ENCODE measurements around the gene PLEKHB2.
"Not testable (repeated sequence)": the region's sequence is repeated elsewhere in the genome, so short reads cannot be mapped to it uniquely, and the experiment has no call there.

The PLEKHB2 gene, protein sequence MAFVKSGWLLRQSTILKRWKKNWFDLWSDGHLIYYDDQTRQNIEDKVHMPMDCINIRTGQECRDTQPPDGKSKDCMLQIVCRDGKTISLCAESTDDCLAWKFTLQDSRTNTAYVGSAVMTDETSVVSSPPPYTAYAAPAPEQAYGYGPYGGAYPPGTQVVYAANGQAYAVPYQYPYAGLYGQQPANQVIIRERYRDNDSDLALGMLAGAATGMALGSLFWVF

DNA sequence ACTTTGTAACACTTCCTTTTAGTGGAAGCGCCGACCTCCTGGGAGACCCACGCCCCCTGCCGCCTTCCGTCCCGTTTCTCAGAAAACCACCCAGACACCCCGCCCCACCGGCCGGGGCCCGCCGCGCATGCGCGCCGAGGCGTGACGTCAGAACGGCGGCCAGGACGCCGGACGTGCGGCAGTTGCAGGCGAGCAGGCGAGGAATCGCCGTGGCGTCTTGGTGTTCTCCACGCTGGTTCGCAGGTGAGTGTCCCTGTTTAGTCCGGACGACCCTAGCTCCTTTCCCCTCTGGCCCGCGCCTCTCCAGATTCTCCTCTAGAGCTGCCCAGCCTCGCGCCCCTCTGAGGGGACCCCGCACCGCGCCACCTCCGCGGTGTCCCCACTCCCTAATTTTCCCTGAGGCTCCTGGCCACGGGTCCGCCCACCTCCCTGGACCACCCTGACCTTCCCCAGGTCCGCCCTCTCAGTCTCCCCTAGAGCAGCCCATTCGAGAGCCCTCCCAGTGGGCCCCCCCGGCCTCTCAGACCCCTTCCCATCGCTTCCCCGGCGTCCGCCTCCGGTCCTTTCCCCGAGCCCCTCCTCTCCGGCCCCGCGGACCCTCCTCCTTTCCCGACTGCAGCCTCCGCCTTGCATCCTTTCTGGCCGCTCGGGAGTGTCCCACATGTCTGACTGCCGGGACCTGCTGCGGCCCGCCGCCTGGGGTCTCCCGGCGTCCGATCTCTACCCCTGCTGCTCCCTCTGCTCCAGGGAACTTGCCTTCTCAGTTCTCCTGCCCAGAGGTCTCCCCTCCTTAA, at the start of gene PLEKHB2:
TSS of gene PLEKHB2 (plus strand) at position 181 of the 794 bp plus-strand sequence. CDS start 15,606 bp downstream, outside the sequence.
- peak; percentile 96 for DNase-seq (ENCODE audit: low spot score)

DNA sequence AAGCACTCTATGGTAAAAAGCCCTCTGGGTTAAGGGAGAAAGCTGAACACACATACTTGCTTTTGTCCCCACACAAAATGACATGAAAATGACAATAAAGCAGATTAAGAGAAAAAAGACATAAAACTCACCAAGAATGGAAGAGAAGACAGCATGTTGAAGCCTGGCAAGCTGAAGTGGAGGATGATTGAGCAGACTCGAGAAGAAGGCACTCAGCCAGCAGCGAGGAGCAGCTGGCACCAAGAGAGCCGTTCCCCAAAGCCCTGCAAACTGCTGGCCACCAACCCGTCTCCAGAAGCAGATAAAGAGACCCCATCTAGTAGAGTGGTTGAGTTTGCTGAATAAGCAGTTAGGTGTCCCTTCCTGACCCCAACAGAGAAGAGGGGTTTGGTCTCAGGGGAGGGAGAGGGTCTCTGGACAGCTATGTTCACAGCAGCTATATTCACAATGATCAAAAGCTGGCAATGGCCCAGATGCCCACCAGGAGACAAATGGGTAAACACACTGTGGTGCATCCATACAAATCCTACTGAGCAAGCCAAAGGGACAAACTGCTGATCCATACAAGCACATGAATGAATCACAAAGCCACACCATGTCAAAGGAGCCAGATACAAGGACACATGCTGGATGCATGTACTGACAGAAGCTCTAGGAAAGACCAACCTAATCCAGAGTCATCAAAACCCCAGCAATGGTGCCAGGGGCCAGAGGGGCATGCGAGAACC, 48.8 kb upstream of the PLEKHB2 start:
- no peak for DNase-seq (ENCODE audit: low spot score)

DNA sequence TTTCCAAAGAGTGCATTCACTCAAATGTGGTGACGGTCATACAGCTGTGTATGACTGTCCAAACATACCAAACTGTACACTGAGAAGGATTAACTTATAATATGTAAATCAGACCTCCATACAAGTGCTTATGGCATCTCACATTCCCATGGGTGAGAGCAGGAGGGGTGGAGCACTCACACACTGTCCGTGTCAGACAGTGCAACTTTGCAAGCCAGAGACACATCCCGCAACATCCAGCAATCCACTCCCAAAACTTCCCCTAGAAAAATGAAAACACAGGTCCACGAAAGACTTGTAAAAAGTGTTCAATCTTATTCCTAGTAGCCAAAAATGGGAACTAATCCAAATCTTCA, 48.2 kb upstream of the PLEKHB2 start:
- DNase-seq (ENCODE audit: low spot score), result no peak

DNA sequence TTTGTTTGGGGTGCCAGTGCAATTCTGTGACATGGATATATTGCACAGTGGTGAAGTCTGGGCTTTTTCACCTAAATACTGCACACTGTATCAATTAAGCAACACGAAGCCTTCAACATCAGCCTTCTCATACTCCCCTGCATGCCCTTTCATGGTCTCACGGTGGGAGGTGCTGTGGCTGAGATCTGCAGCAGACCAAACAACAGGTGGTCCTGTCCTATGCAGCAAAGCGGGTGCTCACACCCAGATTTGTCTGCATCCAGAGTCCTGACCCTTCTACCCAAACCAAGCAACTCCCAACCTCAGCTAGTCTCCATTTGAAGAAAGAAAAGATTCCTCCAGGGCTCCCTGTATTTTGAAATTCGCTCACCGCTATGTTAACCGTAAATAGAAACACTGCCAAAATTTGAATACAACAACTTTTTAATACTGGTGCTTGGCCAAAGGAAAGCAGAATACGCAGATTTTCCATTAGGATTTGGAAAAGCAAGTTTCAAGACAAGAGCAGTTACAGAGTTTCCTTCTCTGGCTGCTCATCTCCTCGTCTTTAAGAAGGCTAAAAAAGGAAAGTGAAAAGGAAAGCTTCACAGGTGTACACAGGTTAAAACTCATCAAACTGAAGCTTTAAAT, 46.8 kb upstream of the PLEKHB2 start:
- DNase-seq (ENCODE audit: low spot score), result no peak

DNA sequence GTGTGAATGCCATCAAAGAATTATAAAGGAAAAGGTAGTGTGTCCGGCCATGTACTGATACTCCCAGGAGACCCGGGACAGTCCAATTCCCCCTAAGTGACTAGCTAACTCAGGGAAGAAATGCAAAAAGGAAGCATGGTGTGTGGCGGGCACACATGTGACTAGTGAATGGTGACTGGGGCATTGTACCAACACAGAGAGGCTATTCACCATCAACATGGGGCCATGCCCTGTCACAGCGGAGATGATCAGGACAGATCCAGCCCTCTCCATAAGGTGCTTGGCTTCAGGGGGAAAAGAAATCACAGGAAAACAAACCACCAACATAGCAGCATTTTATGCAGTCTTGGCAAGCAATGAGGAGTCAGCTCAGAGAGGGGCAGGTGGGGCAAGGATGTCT, 46.2 kb upstream of the PLEKHB2 start:
- DNase-seq (ENCODE audit: low spot score), result no peak

DNA sequence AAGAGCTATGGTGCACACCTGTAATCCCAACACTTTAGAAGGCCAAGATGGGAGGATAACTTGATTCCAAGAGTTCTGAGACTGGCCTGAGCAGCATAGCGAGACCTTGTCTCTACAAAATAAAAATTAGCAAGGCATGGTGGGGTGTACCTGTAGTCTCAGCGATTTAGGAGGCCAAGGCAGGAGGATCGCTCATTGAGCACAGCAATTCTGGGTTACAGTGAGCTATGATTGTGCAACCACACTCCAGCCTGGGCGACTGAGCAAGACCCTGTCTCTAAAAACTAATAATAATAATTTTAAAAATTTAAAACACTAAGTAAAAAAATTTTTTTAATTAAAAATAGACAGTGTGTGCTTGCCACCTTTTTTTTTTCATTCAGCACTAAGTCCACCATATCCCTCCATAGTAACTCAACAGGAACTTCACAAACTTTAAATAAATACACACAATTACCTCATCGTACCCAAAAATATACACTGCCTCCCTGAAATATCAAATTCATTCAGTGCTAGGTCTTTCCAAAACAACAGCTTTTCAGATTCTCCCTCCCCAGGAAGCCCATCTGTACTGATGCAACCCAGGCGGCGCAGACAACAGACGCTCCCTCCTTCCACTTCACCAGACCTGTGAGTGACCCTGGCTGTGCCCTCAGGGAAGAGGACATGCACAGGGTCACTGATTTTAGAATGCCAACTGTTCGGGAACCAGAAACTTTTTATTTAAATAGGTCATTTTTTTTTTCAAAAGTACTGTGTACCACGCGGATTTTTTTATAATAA, 41.4 kb upstream of the PLEKHB2 start:
- DNase-seq (ENCODE audit: low spot score), result no peak

DNA sequence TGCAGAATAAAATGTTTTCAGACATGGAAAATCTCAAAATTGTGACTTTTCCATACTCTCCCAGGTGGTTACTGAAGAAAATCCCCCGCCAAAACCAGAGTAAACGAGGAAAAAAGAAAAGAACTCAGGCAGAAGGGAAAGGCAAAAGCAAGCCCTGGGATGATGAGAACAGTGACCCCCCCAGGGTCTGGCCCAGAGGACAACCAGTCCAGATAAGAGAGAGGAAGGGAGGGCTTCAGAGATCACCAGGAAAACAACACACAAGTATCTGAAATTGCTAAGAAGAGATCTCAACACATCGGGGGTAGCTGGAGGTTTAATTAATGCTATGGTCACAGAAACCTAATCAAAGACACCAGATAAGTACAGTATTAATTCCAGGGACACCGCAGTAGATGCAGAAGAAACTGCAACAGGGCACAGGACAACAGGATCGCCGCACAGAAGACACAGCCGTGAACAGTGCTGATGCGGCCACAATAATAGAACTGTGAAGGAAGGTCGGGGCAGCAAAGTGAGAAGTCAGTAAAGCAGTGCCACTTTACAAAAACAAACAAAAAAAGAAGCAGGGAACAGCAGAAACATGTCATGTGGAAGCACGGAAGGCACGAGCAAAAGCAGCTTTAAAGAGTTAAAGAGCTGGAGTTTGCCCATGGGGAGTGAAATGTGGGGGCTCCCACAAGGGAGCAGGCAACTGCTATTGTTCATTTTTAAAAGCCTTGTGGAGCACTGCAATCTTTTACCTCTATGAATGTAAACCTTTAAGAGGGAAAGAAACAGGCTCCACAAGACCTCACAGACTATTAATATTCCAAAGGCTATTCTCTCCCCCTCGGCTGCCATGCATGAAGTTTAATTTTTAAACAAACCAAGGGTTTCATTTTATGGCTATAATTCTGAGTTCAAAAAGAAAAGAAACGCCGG, 40.3 kb upstream of the PLEKHB2 start:
- DNase-seq (ENCODE audit: low spot score), result no peak

DNA sequence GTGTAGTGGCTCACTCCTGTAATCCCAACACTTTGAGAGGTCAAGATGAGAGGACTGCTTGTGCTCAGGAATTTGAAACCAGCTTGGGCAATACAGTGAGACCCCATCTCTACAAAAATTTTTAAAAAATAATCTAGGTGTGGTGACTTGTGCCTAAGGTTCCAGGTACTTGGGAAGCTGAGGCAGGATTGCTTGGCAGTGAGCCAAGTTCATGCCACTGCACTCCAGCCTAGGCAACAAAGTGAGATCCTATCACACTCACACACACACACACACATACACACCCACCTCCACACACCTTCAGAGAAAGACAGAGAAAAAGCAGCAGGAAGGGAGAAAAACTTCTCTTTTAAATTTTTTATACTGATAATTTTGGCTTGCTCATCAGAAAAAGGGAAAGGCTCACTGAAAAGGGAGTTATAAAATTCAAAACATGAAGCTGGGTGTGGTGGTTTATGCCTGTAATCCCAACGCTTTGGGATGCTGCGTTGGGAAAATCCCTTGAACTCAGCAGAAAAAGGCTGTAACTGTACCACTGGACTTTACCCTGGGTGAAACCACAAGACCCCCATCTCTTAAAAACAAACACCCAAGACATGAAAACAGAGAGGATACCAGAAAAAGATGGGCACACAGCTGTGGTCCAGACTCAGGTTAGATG, 37.5 kb upstream of the PLEKHB2 start:
- no peak for DNase-seq (ENCODE audit: low spot score)

DNA sequence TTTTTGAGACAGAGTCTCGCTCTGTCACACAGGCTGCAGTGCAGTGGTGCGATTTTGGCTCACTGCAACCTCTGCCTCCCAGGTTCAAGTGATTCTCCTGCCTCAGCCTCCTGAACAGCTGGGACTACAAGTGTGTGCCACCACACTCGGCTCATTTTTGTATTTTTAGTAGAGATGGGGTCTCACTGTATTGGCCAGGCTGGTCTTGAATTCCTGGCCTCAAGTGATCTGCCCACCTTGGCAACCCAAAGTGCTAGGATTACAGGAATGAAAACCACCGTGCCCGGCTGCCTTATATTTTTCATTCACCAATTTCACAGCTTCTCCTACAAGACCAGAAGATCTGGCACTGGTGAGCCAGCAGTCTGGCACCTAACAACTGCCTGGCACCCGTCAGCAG, 37.0 kb upstream of the PLEKHB2 start:
- not testable (repeated sequence) for DNase-seq (ENCODE audit: low spot score)

DNA sequence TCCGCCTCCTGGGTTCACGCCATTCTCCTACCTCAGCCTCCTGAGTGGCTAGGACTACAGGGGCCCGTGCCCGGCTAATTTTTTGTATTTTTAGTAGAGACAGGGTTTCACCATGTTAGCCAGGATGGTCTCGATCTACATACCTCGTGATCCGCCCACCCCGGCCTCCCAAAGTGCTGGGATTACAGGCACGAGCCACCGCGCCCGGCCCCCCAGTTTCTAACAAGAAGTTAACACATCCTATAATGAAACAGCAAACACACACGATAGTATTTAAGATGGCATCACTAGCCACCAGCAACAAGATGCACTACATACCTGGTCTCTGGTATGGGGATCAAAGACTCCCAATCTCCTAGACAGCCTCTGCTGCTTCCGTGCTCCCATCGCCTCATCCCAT, 29.6 kb upstream of the PLEKHB2 start:
- not testable (repeated sequence) for DNase-seq (ENCODE audit: low spot score)

DNA sequence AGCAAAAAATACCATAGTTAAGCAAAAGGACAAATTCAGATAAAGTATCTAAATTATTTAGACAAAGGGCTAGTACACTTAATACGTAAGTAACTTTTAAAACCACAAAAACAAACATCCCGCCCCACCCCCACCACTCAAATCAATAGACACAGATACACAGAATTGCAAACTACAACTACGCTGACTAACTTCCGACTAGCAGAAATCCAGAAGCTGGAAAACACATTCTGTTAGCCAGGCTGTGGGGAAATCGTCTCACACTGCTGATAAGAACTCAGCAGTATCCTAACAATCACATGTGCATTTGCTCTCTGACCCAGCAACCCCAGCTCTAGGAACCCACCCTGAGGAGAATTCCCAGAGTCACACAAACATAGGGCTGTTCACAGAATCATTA, 28.4 kb upstream of the PLEKHB2 start:
- no peak for DNase-seq (ENCODE audit: low spot score)

DNA sequence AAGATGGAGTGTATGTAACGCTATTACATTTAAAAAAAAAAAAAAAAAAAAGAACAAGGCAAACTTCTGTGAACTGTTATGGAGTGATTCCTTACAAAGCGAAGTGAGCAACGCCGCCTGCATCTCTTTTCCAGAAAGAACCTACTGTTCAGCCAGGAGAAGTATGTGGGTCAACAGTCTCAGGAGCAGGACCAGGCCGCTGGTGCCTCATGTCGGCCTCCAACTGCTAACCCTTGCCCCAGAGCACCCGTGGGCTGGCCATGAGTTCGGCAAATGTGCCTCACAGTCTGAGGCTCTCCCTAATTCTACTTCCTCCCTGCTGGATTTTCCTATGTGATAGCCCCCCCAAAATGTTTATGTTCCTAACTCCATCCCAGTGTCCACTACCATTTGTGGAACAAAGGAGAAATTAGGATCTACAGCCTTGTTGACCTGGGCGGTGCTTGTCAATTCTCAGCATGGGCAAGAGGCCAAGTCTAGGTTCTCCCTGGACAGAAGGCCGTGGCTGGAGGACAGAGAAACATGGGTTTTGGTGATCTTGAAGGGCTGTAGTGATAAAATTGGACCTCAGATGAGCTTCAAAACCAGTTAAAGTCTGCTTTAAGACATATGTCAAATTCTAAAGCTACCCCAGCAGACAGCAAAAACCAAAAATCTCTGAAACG, 27.8 kb upstream of the PLEKHB2 start:
- DNase-seq (ENCODE audit: low spot score), result no peak

DNA sequence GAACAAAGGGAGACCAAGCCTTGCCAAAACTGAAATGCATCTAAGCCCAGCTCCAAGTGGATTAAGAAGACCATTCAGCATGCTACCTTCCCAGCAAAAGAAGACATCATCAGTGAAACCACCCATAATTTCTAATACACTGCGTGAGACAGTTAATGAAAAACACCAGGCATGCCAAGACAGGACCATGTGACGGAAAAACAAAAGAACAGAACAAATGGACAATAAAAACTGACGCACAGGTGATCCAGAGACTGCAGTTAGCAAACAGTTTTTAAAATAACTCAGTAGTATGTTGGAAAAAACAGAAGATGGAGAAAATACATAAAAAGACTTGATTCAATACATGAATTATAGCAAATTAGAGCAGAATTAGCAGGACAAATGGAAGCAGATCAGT, 27.2 kb upstream of the PLEKHB2 start:
- no peak for DNase-seq (ENCODE audit: low spot score)

DNA sequence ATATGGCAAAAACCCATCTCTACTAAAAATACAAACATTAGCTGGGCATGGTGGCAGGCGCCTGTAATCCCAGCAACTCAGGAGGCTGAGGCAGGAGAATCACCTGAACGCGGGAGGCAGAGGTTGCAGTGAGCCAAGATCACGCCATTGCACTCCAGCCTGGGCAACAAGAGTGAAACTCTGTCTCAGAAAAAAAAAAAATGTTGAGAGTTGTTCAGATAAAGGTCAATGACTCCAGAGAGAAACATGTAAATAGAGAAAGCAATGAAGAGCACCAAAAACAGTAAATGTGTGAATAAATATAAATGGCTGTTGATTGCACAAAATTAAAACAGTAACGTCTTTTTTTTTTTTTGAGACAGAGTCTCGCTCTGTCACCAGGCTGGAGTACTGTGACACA, 25.2 kb upstream of the PLEKHB2 start:
- not testable (repeated sequence) for DNase-seq (ENCODE audit: low spot score)

DNA sequence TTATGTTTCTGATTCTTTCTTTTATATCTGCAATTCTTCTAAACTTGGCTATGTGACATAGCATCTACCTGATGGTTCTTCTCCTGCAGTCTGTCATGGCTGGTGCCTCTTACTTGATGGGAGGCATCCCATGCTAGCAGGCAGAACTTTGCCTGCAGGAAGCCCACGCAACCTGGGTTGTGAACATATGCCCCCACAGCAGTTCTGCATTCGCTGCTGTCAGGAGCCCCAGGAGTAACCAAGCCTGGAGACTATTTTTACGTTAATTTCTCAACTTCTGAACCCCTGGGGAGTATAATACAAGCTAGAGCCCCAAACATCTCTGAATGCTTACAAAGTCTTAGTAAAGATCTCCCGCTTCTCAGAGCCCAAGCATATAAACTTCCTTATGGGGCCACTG, 23.9 kb upstream of the PLEKHB2 start:
- no peak for DNase-seq (ENCODE audit: low spot score)

DNA sequence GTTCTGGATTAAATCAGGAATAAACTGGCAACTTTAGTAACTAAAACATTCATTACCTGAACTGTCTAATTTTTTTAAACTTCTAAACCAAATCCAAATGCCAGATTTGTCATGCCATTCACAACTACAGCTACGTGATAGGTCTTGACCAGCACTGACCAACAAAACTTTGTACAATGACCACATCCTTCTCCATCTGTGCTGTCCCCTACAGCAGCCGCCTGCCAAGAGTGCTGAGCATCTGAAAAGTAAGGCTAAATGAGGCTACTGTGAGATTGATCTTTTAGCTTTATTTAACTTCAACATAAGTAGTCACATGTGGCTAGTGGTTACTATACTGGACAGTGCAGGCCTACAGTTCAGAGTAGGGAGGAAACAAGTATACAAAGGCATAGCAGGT, 19.5 kb upstream of the PLEKHB2 start:
- no peak for DNase-seq (ENCODE audit: low spot score)

DNA sequence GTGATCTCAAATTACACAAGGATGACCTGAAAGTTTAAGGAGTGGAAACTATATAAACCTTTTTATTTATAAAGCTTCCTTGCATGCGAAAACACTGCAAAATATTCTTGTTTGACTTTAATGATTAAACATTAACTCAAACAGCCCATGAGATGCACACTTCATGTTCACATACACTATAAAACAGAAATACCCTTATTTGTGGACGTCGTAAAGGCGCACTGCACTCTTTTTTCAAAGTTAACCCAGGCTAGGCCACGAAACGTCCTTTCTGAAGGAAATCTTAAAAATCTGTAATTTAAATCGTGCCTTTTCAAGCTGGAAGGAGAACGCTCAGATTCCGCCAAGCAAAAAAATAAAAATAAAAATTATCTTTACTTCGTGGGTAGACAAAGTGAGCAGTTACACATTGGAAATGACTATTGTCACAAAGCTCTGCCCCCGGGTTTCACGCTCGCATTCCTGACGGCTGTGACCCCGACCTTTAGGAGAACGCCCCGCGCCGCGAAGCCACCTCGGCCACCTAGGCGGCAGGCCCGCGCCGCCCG, 12.6 kb upstream of the PLEKHB2 start:
- DNase-seq (ENCODE audit: low spot score), result no peak

DNA sequence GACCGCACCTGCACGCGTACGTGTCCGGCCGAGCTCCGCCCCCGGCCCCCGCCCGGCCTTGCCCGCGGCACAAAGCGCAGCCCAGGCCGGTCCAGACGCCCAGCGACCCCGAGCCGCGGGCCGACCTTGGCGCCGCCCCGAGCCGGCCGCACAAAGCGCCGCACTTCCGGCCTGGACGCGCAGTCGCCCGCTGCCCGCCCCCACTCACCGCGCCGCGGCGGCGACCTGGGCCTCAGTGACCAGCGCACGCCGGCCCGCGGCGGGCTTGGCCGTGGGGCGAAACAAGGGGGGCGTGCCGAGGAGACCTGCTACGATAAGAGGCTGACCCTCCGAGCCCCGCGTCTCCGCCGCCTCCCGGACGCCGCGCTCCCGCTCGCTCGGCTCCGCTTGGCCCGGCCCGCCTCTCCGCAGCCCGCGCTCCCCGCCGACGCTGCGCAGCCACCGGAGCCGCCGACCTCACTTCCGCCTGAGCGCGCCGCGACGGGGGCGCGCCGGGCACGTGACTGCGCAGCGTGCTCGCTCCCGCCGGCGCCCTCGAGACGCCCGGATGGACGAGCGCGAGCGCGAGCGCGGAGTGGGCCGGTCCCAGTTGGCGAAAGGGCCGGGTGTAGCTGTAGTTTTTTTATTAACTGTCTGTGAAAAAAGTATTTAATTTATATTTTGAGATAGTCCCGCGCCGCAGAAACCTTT, 12.0 kb upstream of the PLEKHB2 start, which contains the start of gene FAM168B:
TSS of gene FAM168B (minus strand) at position 455 of the 690 bp plus-strand sequence. CDS start 10,814 bp downstream, outside the sequence.
- DNase-seq (ENCODE audit: low spot score), result peak; percentile 88

All from CD4-positive, alpha-beta T cell treated with Interleukin-15 for 4 hours (primary cell).